GM11168 (cell line): Measurements from ENCODE around the gene CATSPER4.

ENCODE experiments used
- in situ Hi-C: fragments of 300-500 bp; cut with MboI; formaldehyde crosslinking; loops from one replicate; pipeline ENCODE4 v1.12.0; 2022; ENCODE audit warnings: low sequenced_read_pairs; ENCODE audit not compliant: unreplicated experiment

The CATSPER4 gene

DNA sequence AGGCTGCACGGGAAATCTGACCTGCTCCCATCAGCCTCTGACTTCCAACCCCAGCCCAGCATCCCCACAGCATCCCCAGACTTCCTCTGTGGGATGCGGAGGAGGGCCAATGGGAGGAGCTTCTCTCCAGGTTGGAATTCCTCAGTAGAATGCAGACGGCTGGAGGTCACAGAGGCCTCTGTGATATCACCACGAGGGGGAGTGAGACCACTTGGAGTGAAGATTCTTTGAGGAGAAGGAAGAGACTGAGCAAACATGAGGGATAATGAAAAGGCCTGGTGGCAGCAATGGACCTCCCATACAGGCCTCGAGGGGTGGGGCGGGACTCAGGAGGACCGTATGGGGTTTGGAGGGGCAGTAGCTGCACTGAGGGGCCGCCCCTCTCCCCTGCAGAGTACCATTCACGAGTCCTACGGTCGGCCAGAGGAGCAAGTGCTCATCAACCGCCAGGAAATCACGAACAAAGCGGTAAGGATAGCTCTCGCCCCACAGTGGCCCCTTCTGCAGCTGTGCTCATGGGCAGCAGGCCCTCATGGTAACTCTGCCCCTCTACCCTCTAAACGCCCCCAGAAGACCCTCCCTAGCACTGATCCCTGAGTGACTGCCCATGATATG, at the start of gene CATSPER4:
TSS of gene CATSPER4 (plus strand) at position 230 of the 615 bp plus-strand sequence. CDS start at position 256, 26 bp downstream.
- in situ Hi-C loops, result no loop called here

DNA sequence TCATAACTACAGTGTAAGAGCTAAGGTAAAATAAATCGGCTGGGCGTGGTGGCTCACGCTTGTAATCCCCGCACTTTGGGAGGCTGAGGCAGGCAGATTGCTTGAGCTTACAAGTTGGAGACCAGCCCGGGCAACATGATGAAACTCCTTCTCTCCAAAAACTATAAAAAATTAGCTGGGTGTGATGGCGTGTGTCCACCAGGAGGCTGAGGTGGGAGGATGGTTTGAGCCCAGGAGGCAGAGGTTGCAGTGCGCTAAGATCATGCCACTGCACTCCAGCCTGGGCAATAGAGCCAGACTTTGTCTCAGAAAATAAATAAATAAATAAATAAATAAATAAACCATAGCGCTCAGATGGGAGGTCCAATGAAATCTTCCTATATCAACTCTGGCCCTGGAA, 48.2 kb upstream of the CATSPER4 start:
- in situ Hi-C loops, result no loop called here

DNA sequence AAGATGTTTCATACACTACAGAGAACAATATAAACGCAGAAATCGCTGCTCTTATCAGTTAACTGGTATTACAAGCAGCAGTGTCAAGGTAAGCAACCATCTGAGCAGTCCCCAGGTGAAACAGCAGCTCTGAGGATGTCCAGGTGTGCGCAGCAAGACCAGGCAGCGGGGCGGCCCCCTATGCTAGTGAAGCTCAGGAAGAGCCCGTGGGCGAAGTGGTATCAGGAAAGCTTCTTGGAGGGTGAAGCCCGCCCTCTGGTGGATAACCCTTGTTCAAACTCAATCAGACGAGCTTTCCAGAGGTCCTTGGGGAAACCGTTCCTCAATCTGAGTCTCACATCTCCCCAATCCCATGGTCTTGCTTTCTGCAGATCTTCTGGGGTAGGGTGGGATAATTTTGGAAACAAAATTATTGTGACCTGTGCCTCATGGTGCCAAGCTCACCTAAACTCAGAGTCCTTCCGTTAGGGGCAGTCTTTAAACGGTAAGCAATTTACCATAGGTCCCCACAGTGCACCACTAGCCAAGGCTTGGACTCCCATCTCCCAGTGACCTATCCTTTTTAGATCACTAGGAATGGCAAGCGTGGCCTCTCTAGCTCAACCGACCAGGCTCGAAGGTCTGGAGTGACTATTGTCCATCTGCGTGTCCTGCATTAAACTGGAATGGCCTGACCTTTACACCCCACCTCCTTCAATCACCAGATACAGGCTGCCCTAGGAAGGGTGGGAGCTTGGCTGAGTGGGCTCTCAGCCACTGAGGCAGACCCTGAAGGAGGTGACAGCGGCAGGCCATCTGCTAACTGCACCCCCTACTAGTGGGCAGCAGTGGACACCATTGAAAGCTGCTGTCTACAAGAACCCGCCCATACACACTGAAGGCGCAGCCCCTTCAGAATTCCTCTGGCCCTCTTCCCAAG, 45.1 kb upstream of the CATSPER4 start:
- in situ Hi-C loops, result loop anchor here (5.0 kb wide), 1 partner anchor 38 kb away; no protein-coding TSS in a partner anchor

DNA sequence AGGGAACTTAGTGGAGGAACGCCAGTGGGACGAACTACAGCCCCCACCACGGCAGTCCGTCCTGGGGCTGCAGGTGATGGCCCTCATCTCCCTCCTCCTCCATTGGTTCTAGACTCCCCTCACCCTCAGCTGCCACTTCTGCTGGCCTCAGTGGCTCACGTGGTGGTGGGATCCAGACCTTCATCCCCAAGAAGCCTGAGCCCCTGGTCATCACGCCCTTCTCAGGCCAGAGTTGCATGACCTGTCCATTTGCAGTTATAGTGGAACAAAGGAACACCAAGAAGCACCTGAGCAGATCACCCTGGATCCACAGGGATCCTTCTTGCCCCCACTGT, 44.5 kb upstream of the CATSPER4 start:
- in situ Hi-C loops, result loop anchor here (5.0 kb wide), 1 partner anchor 39 kb away; no protein-coding TSS in a partner anchor

DNA sequence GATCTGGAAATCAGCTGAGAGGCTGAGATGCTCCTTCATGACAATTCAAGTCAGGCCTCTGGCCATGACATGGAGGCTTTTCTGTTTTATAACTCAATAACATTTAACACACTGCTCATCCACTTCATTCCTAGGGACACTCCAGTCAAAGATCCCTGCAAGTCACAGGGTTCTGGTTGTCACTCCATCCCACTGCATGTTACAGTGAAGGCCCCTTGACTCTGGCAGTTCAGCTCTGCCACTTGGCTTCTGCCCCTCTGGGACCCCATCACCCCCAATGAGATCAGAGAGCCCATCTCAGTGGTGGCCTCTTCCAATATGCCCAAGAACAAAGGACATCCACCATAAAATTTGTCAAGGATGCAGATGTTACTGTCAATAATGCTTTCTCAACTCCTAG, 41.5 kb upstream of the CATSPER4 start:
- in situ Hi-C loops, result loop anchor here (5.0 kb wide), 1 partner anchor 42 kb away; no protein-coding TSS in a partner anchor

DNA sequence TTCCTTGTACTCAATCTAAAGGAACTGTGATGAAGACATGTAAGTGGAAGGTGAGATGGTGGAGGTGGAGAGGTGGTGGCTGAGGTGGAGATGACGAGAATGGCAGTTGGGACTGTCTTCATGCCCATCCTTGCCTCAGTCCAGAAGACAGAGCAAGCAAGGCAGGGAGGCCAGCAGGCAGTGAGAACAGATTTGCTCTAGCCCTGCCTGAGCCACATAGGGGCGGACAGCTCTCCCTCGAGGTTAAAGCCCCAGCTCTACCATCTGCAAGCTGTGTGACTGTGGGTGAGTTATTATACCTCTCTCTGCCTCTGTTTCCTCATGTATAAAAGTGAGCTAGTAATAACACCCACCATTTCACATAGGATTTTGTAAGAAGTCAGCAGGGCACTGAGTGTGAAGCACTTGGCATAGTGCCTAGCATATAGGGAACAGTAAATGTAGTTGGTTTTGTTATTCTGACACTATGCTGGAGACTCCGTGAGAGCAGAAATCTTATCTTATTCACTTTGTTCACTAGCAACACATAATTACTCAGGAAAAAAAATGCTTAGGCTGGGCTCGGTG, 36.4 kb upstream of the CATSPER4 start:
- in situ Hi-C loops, result no loop called here

DNA sequence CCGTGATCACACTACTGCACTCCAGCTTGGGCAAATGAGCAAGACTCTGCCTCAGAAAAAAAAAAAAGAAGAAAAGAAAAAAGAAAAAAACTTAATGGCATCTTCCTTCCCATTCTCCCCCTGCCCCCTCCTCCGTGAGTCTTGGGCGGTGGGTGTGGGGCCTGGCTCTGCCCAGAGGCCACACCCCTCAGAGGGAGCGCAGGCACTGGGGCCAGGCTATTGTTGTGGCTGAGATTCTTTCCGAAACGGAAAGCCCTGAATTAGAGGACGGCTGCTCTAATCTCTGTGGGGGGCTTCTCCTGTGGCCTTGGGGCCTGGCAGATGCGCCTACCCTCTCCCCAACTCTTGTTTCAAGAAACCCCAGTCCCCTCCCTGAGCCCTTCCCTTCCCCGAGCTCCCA, 35.7 kb upstream of the CATSPER4 start:
- in situ Hi-C loops, result no loop called here

DNA sequence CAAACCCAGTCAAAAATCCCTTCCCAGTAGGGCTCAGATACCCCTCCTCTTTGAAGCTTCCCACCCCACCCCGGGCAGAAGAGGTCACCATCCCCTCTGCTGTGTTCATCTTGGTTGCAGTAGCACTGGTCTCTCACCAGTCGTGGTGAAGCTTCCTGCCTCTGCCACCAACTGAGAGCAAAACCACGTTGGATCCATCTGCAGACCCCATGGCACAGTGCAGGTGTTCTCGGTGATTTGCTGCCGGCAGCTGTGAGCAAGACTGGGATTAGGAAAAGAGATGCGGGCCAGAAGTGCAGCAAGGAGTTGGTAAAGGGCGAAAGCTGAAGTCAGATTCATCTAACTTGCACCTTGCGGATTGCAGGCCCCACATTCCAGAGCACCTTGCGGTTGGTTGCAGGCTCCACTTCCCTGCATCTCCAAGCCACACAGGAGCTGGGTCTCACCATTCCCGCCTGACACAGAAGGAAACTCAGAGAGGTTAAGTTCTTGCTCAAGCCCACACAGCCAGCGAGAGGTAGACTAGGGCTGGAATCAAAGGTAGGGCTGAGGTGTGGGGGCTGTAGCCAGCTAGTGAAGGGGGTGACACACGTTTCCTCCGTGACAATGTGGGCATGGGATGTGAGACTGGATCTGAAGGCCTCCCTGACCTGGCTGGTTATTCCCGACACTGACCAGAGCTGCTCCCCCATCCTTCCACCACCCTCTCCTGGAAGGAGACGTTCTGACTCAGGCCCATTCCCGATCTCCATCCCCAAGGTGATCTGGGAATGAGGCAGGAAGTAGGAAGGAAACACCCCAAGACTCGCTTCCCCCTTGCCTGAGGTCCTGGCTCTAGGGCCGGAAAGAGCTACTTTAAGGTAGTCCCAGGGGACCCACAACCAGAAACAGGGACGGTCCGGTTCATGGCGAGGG, 34.8 kb upstream of the CATSPER4 start:
- in situ Hi-C loops, result no loop called here

DNA sequence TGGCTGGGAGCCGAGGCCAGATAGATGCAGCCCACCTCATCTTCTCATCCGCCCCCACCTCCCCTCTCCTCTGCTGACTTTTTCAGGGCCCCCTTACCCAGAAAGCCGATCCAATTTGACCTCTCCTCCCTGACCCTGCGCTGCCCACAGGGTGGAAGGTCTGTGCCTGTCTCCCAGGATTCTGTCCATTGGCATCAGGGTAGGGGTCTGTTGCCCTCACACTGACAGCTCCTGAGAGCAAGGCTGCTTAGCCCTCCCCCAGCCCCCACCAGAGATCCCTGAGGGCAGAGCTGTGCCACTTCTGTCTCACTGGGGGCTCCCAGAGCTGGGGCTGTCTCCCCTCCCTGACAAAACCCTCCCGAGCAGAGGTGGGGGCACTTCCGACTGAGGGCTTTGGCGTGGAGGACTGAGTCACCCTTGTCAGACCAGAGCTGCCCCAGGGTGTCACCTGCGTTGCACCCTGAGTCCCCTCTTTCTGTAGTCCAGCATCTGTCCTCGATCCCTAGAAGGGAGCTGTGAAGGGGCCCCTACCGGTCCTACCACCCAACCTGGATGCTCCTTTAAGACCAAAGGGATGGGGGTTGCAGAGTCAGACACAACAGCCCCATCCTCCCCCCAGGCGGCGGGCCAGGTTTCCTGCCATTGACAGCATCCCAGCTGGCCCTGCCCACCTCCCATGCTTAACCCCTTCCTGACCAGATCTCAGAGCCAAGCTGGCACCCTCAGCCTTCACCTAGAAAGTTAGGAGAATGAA, 33.9 kb upstream of the CATSPER4 start:
- in situ Hi-C loops, result no loop called here

DNA sequence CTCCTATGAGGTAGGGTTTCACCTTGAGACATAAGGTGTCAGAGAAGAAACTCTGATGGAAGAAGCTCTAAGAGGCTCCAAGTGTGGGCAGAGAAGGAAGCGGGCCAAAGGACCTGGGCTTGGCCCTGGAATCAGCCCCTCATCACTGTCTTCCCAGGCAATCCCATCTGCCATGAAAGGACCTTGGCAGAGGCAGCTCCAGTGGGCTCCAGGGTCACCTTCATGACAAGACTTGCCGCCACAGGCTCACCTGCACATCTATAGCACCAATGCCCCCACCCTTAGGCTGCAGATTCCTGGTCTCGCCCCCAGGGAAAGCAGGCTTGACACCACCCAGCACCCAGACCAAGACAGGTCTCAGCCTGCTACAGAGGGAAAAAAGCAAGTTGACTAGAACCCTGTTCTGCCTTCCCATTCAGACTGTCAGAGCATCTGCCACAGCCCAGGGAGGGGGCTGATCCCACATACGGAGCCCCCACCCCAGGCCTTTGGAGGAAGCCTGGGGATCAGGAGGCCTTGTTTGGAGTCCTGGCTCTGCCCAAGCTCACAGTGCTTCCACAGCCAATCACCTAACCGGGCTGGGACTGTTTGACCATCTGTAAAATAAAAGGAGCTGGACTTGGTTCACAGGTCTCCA, 32.0 kb upstream of the CATSPER4 start:
- in situ Hi-C loops, result no loop called here

DNA sequence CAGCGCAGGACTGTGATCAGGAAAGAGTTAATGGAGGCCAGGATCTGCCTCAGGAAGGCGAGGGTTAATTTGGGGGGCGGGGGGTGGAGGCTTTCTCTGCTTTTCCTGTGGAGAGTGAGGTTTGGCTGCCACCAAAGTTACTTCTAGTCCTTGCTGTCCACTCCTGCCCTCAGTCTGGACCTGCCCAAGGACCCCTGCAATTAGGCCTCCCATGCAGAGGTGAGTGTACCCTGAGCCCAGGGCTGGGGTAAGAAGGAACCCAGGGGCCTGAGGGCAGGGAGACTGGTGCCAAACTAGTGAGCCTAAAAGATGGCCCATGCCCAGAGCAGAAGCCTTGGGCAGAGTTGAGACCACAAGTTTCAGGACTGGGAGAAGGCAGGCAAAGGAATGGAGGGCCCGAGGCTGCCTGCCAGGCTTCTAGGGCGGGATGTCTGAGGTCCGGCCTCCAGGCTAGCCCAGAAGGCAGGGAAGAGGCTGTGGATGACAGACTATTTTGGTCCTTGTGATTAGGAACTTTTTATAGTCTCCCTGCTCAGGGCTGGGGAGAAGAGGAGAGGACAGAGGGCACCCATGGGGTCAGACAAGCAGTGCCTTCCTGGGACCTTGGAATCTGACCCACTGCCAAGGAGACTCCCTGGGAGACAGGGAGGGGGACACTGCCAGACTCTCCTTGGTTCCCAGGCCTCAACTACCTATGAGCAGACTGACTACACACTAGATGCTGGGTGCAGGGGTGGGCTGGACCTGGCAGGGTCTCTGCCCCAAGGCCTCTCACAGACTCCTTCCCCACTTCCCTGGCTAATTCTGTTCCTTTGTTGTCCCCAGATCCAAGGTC, 31.3 kb upstream of the CATSPER4 start, which contains the start of gene FAM110D:
TSS of gene FAM110D (plus strand) at position 172 of the 835 bp plus-strand sequence. CDS start 2,213 bp downstream, outside the sequence.
- in situ Hi-C loops, result no loop called here

DNA sequence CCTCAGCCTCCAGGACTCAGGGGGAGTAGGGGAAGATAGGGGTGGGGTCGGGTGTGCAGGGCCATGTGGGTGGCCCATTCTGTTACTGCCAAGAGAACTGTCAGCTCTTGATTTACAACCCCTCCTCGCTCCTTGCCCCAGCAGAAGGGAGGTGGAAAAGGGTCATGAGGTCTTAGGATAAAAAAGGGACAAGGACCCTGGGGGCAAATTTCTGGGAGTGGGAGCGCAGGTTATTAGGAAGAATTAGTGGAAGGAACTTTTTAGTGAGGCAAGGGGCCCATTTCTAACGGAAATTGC, 30.7 kb upstream of the CATSPER4 start:
- in situ Hi-C loops, result no loop called here

DNA sequence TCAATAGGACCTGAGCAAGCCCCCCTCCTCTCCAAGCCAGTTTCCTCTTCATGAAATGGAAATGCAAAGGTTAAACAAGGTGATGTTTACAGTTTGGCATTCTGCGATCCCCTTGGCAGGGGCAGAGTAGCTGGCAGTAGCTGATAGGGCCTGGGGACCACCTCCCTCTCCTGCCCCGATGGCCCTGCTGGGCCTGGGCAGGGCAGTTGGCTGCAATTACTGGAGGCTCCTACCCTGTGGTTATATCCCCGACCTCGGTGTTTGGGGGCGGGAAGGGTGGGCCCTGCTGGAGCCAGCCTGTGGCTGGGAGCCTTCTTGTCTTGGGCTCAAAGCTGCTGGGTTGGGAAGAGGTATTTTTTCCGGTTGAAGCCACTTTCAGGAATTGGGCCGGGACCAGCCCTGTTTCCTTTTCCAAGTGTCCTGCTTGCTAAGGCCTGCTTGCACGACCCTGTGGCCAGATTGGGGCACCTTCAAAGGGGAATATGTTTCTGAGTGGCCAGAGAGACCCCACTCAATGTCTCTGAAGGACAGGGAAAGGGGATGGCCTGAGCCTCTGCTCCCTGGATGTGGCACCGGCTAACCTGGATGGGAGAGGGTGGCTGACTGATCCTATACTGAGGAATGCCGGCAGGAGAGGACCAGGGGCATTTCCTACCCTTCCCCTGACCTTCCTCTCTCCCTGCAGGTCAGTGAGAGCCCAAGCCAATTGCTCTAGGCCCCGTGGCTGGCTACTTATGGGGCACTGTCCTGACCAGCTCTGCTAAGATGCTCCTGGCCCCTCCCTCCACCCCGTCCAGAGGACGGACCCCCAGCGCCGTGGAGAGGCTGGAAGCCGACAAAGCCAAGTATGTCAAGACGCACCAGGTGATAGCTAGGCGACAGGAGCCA, 29.6 kb upstream of the CATSPER4 start:
- in situ Hi-C loops, result no loop called here

DNA sequence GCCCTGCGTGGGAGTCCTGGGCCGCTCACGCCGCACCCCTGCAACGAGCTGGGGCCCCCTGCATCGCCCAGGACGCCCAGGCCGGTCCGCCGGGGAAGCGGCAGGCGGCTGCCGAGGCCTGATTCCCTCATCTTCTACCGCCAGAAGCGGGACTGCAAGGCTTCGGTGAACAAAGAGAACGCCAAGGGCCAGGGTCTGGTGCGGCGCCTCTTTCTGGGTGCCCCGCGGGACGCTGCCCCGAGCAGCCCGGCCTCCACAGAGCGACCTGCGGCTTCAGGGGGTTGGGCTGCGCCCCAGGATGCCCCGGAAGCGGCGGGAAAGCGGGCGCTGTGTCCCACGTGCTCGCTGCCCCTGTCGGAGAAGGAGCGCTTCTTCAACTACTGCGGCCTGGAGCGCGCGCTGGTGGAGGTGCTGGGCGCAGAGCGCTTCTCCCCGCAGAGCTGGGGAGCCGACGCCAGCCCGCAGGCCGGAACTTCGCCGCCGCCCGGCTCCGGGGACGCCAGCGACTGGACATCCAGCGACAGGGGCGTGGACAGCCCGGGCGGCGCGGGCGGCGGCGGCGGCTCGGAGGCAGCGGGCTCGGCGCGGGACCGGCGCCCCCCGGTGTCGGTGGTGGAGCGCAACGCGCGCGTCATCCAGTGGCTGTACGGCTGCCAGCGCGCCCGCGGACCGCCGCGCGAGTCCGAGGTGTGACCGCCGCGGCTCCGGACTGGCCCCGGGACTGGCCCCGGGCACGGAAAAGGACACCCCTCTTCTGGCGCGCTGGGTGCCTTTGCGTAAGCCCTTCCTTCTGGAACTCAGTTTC, 28.8 kb upstream of the CATSPER4 start:
- in situ Hi-C loops, result no loop called here

DNA sequence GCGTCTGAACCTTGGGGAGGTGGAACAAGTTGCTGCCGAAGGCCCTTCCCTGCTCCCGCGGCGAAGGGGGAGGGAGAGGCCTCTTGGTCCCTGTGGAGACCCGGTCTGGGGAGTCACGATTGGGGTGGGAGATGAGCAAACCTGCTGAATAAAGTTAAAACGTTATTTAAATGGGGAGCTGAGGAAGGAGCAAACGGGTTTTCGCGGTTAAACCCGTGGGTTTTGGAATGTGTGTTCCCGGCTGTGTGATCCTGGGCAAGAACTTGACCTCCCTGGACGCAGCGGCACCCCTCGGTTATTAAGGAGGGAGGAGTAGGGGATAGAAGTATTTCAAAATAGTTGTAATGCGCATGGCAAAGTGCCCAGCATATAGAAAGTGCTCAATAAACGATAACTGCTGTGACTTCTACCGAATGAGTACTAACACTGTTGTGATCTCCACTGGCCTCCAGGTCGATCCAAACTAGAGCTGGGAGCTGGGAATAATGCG, 28.1 kb upstream of the CATSPER4 start:
- in situ Hi-C loops, result no loop called here

DNA sequence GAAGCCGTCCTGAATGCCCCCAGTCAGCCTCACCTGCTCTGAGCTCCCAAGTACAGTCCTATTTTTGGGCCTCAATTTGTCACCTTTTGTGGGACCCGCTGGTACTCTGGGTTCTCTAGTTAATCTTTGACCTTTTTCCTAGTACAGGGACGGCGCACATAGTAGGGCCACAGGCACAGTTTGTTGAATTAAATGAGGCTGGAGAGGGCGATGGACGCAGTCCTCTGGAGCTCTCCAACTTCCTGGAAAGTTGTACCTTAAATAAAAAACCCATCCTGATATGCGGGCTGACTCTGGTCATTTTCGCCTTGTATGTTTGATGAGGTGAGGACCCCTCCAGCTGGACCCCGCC, 26.7 kb upstream of the CATSPER4 start:
- in situ Hi-C loops, result no loop called here
